ENCODE measurements around the gene ITGB2. TPM values are rescaled to one million over a fixed set of nuclear protein-coding genes. Genes with fewer than 3 reads are reported as not detected.

The ITGB2 gene
- total RNA-seq, 1 experiment from 2014 or later, result 1.5 TPM

DNA sequence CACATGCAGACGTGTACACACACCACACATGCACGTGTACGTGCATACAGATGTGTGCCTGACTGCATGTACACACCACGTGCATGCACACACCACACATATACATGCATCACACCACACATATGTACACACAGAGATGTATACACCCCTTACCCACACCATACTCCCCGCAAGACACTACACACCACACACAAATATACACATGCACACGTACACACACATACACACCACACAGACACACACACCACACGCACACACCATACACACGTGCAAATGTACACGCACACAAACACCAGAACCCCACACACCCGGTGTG lies 9.7 kb downstream of the ITGB2 start (continued):
- TF ChIP-seq GABPB1 (CRISPR knock-in tag; IDR thresholded peaks at IDR 0.05) (no peak), CBFB (CRISPR knock-in tag; IDR thresholded peaks at IDR 0.05; ENCODE audit: low read depth) (no peak), ZNF317 (CRISPR knock-in tag; IDR thresholded peaks at IDR 0.05; ENCODE audit: borderline replicate concordance, low read depth) (no peak)
- TF ChIP-seq, protein P1, sequence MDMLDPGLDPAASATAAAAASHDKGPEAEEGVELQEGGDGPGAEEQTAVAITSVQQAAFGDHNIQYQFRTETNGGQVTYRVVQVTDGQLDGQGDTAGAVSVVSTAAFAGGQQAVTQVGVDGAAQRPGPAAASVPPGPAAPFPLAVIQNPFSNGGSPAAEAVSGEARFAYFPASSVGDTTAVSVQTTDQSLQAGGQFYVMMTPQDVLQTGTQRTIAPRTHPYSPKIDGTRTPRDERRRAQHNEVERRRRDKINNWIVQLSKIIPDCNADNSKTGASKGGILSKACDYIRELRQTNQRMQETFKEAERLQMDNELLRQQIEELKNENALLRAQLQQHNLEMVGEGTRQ (CRISPR knock-in tag; IDR thresholded peaks at IDR 0.05), result no peak
- TF ChIP-seq, protein P2, sequence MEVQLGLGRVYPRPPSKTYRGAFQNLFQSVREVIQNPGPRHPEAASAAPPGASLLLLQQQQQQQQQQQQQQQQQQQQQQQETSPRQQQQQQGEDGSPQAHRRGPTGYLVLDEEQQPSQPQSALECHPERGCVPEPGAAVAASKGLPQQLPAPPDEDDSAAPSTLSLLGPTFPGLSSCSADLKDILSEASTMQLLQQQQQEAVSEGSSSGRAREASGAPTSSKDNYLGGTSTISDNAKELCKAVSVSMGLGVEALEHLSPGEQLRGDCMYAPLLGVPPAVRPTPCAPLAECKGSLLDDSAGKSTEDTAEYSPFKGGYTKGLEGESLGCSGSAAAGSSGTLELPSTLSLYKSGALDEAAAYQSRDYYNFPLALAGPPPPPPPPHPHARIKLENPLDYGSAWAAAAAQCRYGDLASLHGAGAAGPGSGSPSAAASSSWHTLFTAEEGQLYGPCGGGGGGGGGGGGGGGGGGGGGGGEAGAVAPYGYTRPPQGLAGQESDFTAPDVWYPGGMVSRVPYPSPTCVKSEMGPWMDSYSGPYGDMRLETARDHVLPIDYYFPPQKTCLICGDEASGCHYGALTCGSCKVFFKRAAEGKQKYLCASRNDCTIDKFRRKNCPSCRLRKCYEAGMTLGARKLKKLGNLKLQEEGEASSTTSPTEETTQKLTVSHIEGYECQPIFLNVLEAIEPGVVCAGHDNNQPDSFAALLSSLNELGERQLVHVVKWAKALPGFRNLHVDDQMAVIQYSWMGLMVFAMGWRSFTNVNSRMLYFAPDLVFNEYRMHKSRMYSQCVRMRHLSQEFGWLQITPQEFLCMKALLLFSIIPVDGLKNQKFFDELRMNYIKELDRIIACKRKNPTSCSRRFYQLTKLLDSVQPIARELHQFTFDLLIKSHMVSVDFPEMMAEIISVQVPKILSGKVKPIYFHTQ (CRISPR knock-in tag; IDR thresholded peaks at IDR 0.05), result no peak
- TF ChIP-seq, protein P3, sequence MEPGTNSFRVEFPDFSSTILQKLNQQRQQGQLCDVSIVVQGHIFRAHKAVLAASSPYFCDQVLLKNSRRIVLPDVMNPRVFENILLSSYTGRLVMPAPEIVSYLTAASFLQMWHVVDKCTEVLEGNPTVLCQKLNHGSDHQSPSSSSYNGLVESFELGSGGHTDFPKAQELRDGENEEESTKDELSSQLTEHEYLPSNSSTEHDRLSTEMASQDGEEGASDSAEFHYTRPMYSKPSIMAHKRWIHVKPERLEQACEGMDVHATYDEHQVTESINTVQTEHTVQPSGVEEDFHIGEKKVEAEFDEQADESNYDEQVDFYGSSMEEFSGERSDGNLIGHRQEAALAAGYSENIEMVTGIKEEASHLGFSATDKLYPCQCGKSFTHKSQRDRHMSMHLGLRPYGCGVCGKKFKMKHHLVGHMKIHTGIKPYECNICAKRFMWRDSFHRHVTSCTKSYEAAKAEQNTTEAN (CRISPR knock-in tag; IDR thresholded peaks at IDR 0.05), result no peak

DNA sequence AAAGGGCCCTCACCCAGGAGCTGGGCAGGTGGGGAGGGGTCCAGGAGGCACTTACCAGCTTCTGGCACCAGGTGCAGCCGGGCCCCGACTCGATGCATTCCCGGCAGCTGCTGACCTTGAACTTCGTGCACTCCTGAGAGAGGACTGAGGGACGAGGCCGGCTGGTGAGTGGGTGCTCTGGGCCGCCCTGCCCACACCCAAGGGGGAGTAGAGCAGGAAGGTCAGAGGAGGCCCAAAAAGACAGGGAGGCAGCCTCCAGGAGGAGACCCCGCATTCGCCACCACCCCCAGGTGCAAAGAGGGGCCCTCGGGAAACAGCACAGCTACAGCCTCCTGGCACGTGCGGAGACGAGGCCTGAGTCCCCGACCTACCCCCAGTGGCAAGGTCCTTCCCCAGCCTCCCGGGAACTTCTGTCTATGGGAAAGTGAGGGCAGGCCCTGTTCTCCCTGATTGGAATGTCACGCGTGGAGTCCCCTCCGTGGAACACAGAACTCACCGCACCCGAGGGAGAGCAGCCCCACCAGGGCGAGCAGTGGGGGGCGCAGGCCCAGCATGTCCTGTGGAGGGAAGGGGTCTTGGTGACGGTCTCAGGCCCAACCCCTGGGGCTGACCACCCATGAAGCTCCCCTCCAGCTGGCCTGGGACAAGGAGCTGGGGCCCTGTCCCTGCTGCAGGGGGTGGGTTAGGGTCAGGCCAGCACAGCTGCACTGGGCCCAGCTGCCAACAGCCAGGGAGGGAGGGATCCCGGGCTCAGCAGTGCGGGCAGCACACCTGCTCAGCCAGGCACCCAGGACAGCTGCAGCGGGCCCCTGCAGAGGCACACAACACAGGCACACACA lies 10.3 kb downstream of the ITGB2 start:
- DNase-seq (ENCODE audit: low spot score) (no peak), ATAC-seq (no peak)
- Mint-ChIP-seq H3K4me1 (no peaks in the 10 kb centered on the region; the same call in 1 of the 2 replicates), H3K27me3 (ENCODE audit: low read depth) (no peaks in the 10 kb centered on the region), H3K9me3 (no peaks in the 10 kb centered on the region), H3K4me3 (no peak overlapping the region), H3K36me3 (no peaks in the 10 kb centered on the region), H3K27ac (no peak overlapping the region)
- CTCF ChIA-PET, result interaction anchor here (1.1 to 1.5 kb wide), 2 partner anchors 18 to 40 kb away, joined by 3 read pairs; no protein-coding TSS in a partner anchor
- TF ChIP-seq RELA (CRISPR knock-in tag; IDR thresholded peaks at IDR 0.05; ENCODE audit: borderline replicate concordance) (no peak), NR1H2 (CRISPR knock-in tag; IDR thresholded peaks at IDR 0.05) (0 out of 2 replicates have a peak, but pooled peaks have one; percentile 52)
- POLR2A ChIA-PET, result no interaction called here

DNA sequence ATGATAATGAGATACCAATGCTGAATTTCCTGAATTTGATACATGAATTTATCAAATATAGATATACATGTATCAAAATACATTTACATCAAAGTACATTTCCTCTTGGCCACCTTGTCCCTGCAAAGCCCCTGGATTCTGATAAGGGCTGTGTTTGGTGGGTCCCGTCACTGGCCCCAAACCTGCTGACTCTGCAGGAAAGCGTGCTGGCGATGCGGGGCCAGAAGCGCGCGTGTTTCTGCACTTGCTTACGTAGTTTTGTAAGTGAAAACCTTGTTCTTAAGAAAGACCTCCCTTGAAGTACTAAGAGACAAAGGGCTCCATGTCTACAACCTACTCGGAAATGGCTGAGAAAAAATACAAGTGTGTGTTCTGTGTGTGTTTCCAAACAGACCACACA lies 11.0 kb downstream of the ITGB2 start:
- H3K4me3 Mint-ChIP-seq, result no peak overlapping the region
- H3K27me3 Mint-ChIP-seq (ENCODE audit: low read depth), result no peaks in the 10 kb centered on the region
- CTCF ChIA-PET, result interaction anchor here (1.5 to 1.6 kb wide), 2 partner anchors 18 to 40 kb away, joined by 3 read pairs; no protein-coding TSS in a partner anchor
- no peaks in the 10 kb centered on the region; the same call in 1 of the 2 replicates for H3K4me1 Mint-ChIP-seq
- no peak overlapping the region for H3K27ac Mint-ChIP-seq
- DNase-seq (ENCODE audit: low spot score) (no peak), ATAC-seq (no peak)
- POLR2A ChIA-PET, result no interaction called here
- H3K9me3 Mint-ChIP-seq, result no peaks in the 10 kb centered on the region
- H3K36me3 Mint-ChIP-seq, result no peaks in the 10 kb centered on the region
- TF ChIP-seq, protein P4, sequence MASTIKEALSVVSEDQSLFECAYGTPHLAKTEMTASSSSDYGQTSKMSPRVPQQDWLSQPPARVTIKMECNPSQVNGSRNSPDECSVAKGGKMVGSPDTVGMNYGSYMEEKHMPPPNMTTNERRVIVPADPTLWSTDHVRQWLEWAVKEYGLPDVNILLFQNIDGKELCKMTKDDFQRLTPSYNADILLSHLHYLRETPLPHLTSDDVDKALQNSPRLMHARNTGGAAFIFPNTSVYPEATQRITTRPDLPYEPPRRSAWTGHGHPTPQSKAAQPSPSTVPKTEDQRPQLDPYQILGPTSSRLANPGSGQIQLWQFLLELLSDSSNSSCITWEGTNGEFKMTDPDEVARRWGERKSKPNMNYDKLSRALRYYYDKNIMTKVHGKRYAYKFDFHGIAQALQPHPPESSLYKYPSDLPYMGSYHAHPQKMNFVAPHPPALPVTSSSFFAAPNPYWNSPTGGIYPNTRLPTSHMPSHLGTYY (CRISPR knock-in tag; IDR thresholded peaks at IDR 0.05), result no peak
- TF ChIP-seq KAT7 (CRISPR knock-in tag; IDR thresholded peaks at IDR 0.05; ENCODE audit: borderline replicate concordance), result no peak
- no peak for TF ChIP-seq CREM (CRISPR knock-in tag; IDR thresholded peaks at IDR 0.05)
- TF ChIP-seq, protein P1 (CRISPR knock-in tag; IDR thresholded peaks at IDR 0.05), result no peak
- no peak for TF ChIP-seq FOXJ3 (CRISPR knock-in tag; IDR thresholded peaks at IDR 0.05; ENCODE audit: borderline replicate concordance)
- no peak for TF ChIP-seq ZNF263 (CRISPR knock-in tag; IDR thresholded peaks at IDR 0.05; ENCODE audit: low read depth)
- TF ChIP-seq, protein P5, sequence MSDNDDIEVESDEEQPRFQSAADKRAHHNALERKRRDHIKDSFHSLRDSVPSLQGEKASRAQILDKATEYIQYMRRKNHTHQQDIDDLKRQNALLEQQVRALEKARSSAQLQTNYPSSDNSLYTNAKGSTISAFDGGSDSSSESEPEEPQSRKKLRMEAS (CRISPR knock-in tag; IDR thresholded peaks at IDR 0.05), result no peak
- TF ChIP-seq CREB1 (CRISPR knock-in tag; IDR thresholded peaks at IDR 0.05), result no peak
- TF ChIP-seq ATF1 (CRISPR knock-in tag; IDR thresholded peaks at IDR 0.05), result no peak
- TF ChIP-seq, protein P6, sequence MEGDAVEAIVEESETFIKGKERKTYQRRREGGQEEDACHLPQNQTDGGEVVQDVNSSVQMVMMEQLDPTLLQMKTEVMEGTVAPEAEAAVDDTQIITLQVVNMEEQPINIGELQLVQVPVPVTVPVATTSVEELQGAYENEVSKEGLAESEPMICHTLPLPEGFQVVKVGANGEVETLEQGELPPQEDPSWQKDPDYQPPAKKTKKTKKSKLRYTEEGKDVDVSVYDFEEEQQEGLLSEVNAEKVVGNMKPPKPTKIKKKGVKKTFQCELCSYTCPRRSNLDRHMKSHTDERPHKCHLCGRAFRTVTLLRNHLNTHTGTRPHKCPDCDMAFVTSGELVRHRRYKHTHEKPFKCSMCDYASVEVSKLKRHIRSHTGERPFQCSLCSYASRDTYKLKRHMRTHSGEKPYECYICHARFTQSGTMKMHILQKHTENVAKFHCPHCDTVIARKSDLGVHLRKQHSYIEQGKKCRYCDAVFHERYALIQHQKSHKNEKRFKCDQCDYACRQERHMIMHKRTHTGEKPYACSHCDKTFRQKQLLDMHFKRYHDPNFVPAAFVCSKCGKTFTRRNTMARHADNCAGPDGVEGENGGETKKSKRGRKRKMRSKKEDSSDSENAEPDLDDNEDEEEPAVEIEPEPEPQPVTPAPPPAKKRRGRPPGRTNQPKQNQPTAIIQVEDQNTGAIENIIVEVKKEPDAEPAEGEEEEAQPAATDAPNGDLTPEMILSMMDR (IDR thresholded peaks at IDR 0.05), result no peak
- TF ChIP-seq, protein P7, sequence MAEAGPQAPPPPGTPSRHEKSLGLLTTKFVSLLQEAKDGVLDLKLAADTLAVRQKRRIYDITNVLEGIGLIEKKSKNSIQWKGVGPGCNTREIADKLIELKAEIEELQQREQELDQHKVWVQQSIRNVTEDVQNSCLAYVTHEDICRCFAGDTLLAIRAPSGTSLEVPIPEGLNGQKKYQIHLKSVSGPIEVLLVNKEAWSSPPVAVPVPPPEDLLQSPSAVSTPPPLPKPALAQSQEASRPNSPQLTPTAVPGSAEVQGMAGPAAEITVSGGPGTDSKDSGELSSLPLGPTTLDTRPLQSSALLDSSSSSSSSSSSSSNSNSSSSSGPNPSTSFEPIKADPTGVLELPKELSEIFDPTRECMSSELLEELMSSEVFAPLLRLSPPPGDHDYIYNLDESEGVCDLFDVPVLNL (CRISPR knock-in tag; IDR thresholded peaks at IDR 0.05; ENCODE audit: borderline replicate concordance, low read depth), result no peak
- no peak for TF ChIP-seq SMAD3 (CRISPR knock-in tag; IDR thresholded peaks at IDR 0.05; ENCODE audit: borderline replicate concordance)
- TF ChIP-seq, protein P8, sequence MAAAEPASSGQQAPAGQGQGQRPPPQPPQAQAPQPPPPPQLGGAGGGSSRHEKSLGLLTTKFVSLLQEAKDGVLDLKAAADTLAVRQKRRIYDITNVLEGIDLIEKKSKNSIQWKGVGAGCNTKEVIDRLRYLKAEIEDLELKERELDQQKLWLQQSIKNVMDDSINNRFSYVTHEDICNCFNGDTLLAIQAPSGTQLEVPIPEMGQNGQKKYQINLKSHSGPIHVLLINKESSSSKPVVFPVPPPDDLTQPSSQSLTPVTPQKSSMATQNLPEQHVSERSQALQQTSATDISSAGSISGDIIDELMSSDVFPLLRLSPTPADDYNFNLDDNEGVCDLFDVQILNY (CRISPR knock-in tag; IDR thresholded peaks at IDR 0.05), result no peak
